CD4-positive, alpha-beta T cell treated with Interleukin-12 subunit alpha and Interleukin-12 subunit beta, for 1 hour (primary cell): Measurements from ENCODE around the gene CACNB4.
"Not testable (repeated sequence)": the region's sequence is repeated elsewhere in the genome, so short reads cannot be mapped to it uniquely, and the experiment has no call there.

Experiments used
- DNase-seq: peaks from one replicate; pipeline ENCODE4 v3.0.0-alpha.2; 2020

CACNB4 gene

DNA sequence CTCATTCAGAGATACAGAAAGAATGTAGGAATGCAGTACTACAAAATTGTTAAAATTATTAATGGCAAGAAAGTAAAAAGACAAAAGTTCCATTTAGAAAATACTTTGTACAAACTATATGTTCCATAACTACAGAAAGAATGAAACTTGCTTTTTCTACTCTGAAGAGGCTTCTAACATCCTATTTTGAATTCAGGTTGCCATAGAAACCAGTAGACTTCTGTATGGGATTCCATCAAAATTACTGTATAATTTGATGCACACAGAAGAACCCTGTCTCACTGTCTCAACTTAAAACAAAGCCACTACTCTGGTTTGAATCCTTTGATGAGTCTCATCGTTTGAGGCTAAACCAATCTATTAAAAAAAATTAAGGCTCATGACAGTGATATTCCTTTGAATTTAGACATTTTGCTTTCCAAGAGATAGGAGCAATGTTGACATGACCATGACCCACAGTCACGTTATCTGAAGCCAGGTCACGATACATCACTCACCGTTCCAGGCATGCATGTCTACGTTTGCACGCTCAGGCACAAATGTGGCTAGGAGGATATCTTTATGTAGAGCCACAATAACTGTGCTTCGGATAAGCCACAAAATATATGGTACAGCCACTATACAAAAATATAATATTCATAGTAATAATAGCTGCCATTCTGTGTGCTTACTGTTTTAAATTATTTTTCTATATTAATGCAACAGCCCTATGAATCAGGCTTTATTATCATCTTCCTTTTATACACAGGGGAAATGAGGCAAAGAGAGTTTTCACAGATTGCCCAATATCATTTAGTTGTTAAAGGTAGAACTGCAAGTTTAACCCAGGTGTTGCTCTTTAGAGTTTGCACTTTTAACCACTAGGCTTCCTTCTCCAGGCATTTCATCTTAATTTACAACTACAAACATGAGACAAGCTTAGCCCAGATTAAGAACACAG lies 82.4 kb downstream of the CACNB4 start:
- DNase-seq: no peak

DNA sequence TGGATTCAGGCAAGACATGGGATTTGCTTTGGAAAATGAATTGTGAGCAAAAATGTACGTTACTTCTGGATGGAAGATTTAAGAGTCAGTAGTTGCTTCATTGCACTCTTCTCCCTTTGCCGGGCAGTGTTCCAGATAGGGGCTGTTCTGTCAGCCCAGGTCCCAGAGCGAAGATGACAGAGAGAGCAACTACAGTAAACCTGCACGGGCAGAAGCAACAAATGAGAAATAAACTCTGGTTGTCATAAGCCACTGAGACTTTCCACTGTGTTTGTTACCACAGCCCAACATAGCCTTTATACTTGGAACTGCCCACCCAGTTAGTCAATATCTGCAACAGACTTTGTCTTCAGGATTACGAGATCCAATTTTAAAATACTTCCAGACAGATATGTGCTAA lies 83.3 kb downstream of the CACNB4 start:
- DNase-seq: no peak

DNA sequence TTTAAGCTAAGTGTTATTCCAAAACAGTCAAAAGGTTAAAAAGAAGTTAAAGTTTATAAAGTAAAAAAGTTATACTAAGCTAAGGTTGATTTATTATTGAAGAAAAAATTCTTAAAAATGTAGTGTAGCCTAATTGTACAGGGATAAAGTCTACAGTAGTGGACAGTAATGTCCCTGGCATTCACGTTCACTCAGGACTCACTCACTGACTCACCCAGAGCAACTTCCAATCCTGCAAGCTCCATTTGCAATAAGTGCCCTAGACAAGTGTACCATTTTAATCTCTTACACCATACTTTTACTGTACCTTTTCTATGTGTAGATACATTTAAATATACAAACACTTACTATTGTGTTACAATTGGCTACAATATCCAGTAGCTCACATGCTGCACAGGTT lies 86.1 kb downstream of the CACNB4 start:
- DNase-seq: no peak

DNA sequence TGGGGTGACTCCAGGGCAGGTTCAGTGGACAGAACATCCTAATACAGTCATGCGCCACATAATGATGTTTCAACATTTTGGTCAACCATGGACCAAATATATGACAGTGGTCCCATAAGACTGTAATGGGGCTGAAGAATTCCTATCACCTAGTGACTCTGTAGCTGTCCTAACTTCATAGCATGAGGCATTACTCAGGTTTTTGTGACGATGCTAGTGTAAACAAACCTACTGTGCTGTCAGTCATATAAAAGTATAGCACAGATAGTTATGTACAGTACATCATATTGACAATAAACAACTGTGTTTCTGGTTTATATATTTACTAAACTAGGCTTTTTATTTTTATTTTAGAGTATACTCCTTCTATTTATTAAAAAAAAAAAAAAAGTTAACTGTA lies 87.1 kb downstream of the CACNB4 start:
- no peak for DNase-seq

DNA sequence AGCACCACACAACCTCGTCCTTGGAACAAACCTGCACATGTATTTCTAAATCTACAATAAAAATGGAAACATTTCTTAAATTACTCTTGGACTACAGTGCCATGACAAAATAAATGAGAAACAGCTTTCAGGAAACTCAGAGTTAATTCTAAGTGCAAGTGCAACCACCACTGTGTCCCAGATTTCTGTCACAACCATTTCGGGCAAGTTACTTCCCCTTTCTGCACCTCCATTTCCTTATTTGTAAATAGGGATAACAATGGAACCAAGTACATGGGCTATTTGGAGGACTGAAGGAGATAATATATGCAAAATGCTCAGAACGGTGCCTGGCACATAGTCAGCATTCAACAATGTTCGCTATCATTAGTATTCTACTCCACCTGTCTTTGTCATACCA lies 93.2 kb downstream of the CACNB4 start:
- DNase-seq: no peak

DNA sequence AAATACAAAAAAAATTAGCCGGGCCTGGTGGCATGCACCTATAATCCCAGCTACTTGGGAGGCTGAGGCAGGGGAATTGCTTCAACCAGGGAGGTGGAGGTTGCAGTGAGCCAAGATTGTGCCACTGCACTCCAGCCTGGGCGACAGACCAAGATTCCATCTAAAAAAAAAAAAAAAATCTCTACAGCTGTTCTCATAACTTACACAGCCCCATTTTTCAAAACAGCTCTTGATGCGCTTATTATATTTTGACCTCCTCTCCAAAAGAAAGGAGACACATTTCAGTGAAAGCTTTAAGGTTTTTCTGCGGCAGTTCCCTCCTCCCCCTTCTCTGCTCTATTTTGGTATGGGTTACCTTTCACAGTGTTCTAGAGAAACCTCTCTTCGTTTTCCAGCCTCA lies 95.6 kb downstream of the CACNB4 start:
- not testable (repeated sequence) for DNase-seq

DNA sequence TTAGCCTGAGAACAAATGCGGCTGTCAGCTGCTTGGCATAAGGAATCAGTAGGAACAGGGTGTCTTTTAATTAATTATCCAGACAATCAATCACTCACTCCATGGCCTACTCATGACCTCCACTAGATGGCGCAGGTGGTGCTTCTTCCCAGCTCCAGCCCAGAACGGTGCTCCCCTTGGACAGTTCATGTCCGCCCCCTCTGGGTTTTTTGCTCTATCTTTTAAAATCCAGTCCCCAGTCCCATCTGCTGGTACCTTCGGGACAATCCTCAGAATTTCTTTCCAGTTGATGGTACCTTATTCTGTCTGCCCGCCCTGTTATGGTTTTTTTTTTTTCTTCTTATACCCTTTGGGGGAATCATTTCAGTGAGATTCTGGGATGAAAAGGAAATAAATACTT lies 99.8 kb downstream of the CACNB4 start:
- peak; percentile 49 for DNase-seq

DNA sequence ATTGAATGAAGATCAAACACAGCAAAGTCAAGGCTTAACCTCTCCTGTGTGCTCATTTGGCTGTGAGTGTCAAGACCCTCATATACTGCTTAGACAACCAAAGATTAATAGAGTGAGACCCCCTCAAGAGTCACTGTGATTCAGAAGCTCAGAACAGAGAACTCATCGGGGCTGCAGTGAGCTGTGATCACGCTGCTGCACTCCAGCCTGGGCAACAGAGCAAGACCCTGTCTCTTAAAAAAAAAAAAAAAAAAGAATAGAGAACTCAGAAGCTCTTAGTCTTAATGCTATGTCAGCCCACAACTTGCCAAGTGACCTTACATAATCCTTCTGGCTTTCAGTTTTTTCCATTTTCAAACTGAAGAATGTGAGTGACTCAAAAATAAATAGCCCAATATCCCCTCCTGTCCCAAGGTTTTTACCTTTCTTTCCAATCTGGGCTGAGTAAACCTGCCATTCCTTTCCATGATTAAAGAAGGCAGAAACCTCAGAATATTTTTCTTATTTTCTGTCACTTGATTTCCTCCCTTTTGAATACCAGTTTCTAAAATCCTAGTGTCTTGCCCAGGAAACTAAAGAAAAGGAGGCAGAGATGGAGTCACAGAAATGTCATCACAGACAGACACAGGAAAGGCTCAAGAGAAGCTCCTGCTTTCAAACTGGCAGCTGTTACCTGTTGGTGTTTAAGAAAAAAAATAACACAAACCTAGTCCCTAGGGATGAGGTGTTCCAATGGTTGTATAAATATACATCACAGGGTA lies 102.4 kb downstream of the CACNB4 start:
- no peak for DNase-seq

DNA sequence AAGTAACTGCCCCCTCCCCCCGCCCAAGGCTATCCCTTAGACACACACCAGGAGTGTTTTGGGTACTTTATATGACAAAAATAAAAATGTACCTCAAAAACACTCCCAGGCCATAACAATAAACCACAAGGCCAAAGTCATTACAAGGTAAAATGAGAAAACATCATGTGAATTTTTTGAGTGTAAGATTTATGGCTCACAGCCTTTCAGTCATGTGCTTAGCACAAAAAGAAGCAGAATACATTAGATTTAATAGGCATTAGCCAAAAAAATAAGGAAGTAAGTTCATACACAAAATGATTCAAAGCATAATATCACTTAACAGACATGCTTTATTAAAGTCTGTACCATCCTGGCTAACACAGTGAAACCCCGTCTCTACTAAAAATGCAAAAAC lies 103.7 kb downstream of the CACNB4 start:
- no peak for DNase-seq

DNA sequence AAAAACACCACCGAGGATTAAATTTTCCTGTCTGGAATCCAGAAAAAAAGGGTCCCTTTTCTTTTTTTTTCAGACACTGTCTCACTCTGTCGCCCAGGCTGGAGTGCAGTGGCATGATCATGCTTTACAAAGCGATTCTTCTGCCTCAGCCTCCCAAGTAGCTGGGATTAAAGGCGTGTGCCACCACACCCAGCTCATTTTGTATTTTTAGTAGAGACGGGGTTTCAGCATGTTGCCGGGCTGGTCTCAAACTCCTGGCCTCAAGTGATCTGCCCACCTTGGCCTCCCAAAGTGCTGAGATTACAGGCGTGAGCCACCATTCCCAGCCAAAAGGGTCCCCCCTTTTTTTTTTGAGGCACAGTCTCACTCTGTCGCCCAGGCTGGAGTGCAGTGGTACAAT lies 104.7 kb downstream of the CACNB4 start:
- not testable (repeated sequence) for DNase-seq

DNA sequence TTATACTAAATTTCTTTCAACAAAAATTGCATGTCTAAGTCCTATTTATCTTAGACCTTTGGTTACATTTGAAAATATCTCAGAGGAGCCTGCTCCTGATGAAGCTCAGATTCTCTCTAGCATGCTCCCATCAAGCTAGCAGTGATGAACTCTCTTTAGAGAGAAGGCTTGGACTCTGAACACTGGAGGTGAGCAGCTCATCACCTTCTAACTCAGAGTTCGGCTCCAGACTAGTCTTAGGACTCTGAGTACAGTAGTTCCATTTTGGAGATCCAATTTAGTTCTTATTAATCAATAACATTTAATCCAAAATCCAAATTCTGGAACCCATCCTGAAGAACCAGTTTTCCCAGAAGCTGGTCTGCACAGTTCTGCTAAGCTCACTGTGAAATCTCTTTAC lies 107.8 kb downstream of the CACNB4 start:
- DNase-seq: no peak

DNA sequence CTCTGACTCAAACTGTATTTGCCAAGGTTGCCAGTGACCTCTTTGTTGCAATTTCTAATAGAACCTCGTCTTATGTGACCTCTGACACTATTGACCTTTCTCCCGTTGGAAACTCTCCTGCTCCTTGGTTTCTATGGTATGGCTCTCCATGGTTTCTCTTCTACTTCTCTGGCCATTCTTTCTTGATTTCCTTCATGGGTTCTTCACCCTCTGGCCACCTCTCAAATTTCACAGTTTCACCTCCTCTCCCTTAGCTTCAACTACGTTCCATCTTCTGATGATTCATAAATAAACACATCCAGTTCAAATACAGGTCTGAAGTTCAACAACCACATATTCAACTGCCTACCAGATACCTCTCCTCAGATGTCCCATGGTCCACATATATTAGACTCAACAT lies 109.5 kb downstream of the CACNB4 start:
- DNase-seq: no peak

DNA sequence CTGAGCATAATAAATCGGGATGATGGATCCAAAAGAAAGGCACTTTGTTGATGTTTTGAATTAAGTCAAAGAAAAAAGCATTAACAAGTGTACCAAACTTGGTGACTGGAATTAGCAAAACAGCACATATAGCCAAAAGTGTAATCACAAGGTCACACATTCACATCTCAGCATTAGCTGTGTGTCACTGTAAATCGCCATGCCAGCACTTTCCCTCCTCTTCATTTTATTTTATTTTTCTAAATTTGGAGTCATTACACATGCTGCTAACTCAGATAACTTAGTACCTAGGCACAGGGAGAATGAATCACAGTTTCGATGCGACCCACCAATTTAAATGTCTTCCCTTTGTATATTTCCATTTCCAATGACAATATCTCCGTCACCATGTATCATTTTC lies 111.4 kb downstream of the CACNB4 start:
- no peak for DNase-seq

DNA sequence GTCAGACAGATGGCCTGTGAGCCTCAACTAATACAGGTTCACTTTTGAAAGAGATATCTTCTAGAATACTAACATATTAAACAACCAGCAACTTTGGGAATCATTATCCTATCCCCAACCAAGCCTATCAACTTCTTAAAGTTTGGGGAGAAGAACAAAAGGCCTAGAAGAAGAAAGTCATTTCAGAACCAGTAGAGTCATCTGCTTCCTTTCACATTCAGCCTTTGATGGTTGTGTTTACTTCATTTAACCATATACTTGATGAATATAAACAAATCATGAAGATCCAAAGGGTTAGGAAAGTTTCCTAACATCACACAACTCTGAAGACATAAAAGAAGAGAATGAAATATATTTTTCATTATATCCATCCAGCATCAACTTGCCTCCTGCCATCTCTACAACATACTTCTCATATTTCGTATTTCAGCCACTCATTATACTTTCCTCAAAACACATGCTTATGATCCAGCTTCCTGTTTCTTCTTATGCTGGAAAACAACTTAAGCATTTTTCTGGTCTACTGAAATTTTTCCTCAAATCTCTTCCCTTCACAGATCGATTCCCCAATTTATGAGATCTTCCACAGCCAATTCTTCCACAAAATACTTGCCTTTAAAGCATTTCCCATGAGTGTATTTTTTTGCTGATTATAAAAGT lies 114.3 kb downstream of the CACNB4 start:
- no peak for DNase-seq

DNA sequence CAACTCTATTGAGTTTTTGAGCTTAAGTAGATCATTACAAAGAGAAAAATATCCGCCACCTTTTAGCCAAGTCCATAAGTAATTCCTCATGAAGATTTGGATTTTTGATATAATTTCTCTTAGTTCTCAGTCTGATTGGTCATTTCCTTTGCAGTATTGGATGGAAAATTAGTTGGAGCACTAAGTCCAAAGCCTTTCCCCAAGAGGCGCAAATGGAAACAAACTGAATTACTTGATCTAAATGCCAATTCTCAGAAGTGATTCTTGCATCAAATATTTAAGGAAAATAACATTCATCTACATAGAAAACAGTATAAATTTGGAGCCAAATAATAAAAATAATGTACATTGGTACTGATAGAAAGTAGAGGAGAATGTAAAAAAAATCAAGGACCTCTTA lies 115.6 kb downstream of the CACNB4 start:
- no peak for DNase-seq

DNA sequence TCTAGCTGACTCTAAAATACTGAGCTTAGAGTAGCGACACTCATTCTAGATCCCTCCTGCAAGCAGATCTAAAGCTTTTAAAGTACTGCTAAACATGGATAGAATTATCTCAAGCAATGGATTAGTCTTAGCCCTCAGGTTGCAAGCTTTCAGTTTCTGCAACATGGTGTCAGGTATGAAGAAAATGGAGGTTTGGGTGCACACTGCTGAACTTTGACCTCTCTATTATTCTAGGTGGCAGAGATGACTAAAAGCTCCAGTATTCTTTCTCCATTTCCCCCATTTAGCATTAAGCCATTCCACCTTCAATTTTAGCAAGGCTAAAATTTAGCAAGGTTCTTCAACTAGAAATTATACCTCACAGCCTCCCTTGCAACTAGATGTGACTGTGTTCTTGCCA lies 117.0 kb downstream of the CACNB4 start:
- DNase-seq: no peak

DNA sequence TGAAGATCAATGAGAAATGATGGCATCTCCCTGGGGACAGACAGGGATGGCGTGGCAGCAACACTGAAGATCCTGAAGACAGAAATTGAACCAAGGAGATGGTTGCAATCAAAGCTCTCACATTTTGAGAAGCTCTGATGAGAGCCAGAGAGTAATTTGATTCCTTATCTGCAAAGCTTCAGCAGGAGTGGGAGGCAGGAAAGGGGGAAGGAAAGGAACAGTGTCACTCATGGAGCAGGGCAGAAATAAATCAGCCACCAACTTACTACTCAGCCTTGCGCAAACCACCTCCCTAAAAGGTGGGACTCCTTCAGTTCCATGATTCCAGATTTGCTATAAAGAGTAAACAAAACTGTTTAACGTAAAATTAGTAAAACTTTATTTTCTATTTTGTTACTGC lies 119.2 kb downstream of the CACNB4 start:
- no peak for DNase-seq

DNA sequence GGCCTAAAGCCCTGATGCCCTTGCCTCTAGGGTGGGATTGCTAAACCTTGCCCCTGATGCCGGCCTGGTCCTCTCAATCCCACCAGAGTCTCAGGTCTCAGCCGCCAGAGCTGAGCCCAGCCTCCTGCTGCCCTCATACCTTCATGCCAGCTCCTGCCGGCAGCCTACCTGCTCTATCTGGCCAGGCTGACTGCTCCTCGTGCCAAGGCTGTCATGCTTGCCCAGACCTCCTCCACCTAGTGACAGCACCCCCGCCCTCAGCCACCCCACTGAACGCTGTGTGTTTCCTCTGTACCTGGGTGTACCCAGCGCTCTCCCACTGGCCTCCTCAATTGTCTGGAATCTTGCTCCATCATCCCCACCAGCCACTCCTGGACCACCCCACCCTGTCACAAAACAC lies 120.1 kb downstream of the CACNB4 start:
- DNase-seq: no peak

DNA sequence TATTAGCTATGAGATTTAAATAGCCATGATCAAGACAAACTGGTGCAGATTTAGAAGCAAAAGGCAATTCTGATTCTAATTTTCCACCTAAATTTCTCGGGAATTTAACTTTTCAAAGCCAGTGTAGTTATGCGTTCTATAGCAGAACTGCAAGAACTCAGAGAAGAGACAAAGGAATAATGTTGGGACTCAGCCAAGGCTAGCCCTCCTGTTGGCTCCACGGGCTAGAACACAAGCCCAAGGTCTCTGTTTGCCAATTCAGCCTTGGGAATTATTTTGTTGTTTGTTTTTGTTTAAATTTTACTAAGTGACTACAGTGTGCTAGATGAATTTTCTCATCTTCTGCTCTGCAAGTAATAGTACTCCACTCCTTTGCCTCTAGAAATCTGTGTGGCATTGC lies 121.2 kb downstream of the CACNB4 start:
- no peak for DNase-seq

DNA sequence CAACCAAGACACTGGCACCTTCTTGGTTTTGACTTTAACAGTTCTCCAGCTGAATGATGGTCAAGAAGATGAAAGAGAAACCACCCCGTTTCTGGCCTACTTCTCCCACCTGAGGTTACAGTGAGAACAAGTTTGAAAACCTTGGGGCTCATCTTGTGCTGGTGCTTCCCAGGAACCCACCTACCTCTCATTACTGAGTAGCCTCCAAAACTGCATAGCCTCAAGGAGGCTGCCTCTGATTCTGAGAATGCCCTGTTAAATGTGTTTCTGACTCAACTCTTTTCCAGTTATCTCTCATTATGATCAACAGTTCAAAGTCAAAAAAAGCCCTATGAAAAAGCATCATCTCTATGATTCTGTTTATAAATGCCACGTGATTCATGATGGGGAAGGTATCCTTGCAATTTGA lies 121.9 kb downstream of the CACNB4 start:
- DNase-seq: no peak

DNA sequence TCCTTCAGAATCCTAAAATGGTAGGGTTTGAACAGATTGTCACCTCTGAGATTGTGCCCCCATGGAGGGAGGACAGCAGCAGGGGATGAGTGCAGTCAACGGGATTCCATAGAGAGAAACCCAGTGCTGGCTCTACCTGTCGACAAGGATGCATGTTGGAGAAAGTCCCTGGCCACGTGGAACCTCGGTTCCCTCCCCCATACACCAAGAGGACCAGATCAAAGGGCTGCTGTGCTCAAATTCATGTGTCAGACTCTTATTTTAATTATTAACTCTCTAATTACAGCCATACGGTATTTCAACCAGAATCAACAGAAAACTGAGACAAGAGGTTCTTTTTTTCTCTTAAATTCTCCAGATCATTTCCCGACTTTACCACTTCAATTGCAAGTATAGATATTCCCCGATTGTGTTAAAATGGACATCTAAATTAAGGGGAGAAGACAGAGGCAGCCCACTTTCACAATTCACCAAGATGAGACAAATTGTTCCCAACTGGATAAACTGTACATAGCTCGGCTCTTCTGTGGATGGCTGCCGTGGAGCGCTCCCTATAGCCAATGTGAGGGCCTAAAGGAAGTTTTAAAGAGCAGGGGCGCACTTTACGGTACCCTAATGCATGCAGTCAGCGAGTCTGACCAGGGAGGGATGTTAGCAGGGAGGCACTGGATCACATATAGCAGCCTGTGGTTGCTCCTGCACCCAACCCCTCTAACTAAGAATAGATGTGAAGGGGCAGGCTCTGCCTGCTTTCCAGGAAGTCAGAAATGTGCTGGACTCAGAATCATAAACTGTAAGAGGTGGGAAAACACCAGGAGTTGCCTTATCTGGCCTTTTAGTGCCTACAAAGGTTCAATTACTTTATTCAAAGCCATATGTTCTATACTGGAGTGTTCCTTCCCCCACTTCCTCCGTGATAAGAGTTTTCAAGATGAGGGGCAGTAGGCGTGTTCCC lies 123.1 kb downstream of the CACNB4 start:
- no peak for DNase-seq

DNA sequence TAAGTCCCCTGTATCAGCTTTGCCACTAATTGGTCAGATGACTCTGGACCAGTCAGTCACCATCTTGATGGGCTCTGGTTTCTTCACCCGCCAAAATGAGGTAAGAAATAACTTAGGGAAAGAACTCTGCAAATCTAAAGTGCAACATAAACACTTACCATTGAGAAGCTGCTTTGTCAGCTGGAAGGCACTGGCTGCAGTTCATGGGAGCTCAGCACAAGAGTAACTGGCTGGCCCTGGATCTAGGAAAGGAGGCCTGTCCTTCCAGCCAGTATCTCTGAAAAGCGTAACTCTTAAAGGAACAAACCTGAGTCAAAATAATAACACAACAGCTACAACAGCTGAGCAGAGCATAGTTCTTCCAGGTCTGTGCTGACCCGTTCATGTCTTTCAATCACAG lies 123.9 kb downstream of the CACNB4 start:
- DNase-seq: no peak

DNA sequence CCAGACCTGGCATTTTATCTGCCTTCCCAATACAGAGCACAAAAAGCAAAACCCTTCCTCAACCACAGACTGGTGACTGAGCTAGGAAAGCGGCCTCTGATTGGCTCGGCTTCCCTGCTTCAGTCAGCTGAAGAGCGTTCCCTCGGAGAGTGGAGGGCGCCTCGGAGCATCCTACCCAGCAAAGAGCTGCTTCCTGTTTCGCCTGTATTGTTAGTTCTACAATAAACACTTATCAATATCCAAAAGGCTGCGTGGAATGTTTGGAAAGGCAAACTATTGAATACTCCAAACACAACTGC lies 125.0 kb downstream of the CACNB4 start:
- DNase-seq: no peak
